HepG2 (cell line): ENCODE data around the gene KANSL3. TPM values are rescaled to one million over a fixed set of nuclear protein-coding genes. Genes with fewer than 3 reads are reported as not detected.

Experiments used
- ARNTL ChIP-seq: sonication (generic); formaldehyde crosslinking; IDR thresholded peaks from 2 replicates; pipeline ENCODE4 v1.4.0; 2020; ENCODE audit warnings: mild to moderate bottlenecking, missing genetic modification reagents
- ERF ChIP-seq: IDR thresholded peaks from 2 replicates; pipeline ENCODE4 v1.6.1; 2018; ENCODE audit warnings: missing biosample characterization, missing genetic modification reagents
- FOXA3 ChIP-seq: IDR thresholded peaks from 2 replicates; pipeline ENCODE4 v1.6.1; 2016; ENCODE audit warnings: missing genetic modification reagents, missing compliant biosample characterization
- MAFF ChIP-seq: IDR thresholded peaks from 2 replicates; pipeline ENCODE4 v1.6.1; 2011; ENCODE audit warnings: low read depth, low read length, improper control_type of control experiment
- MAFG ChIP-seq: sonication (generic); formaldehyde crosslinking; IDR thresholded peaks from 2 replicates; pipeline ENCODE4 v1.5.1; 2020; ENCODE audit warnings: mild to moderate bottlenecking, missing genetic modification reagents
- MAFK ChIP-seq, 2 experiments: IDR thresholded peaks in 1 of 2; conservative IDR thresholded peaks in 1 of 2; 2 replicates each; pipeline ENCODE4 v1.6.1; 2011; ENCODE audit warnings: improper control_type of control experiment in 2 of 2, low read length in 2 of 2
- PAXIP1 ChIP-seq: sonication (generic); formaldehyde crosslinking; conservative IDR thresholded peaks from 2 replicates; pipeline ENCODE4 v1.4.0; 2020; ENCODE audit warnings: mild to moderate bottlenecking, missing genetic modification reagents, moderate library complexity
- RBAK ChIP-seq: sonication (generic); formaldehyde crosslinking; IDR thresholded peaks from 2 replicates; pipeline ENCODE4 v1.5.1; 2020; ENCODE audit warnings: mild to moderate bottlenecking, missing genetic modification reagents
- SMARCC2 ChIP-seq: fragments of 450-650 bp; IDR thresholded peaks from 2 replicates; pipeline ENCODE4 v1.6.1; 2017; ENCODE audit warnings: antibody characterized with exemption, mild to moderate bottlenecking
- SOX6 ChIP-seq, 2 experiments: fragments of 450-650 bp in 1 of 2; sonication (generic) in 1 of 2; formaldehyde crosslinking in 1 of 2; IDR thresholded peaks; 2 replicates each; pipeline versions ENCODE4 v1.4.0 to v1.6.1; 2017 to 2020; ENCODE audit warnings: antibody characterized with exemption in 1 of 2, mild to moderate bottlenecking in 1 of 2, missing genetic modification reagents in 1 of 2
- TMF1 ChIP-seq: sonication (generic); formaldehyde crosslinking; IDR thresholded peaks from 2 replicates; pipeline ENCODE4 v1.8.1; 2022; ENCODE audit warnings: low read depth, missing genetic modification reagents
- YEATS4 ChIP-seq: sonication (generic); formaldehyde crosslinking; IDR thresholded peaks from 2 replicates; pipeline ENCODE4 v1.4.0; 2020; ENCODE audit warnings: missing genetic modification reagents, borderline replicate concordance
- ZBED4 ChIP-seq: sonication (generic); formaldehyde crosslinking; IDR thresholded peaks from 2 replicates; pipeline ENCODE4 v1.4.0; 2020; ENCODE audit warnings: missing genetic modification reagents, borderline replicate concordance
- ZBTB7B ChIP-seq: sonication (generic); formaldehyde crosslinking; IDR thresholded peaks from 2 replicates; pipeline ENCODE4 v1.4.0; 2020; ENCODE audit warnings: missing genetic modification reagents
- ZMYM4 ChIP-seq: sonication (generic); formaldehyde crosslinking; IDR thresholded peaks from 2 replicates; pipeline ENCODE4 v1.8.1; 2023; ENCODE audit warnings: mild to moderate bottlenecking, missing genetic modification reagents
- ZNF18 ChIP-seq: sonication (generic); formaldehyde crosslinking; IDR thresholded peaks from 2 replicates; pipeline ENCODE4 v1.8.0; 2022; ENCODE audit warnings: mild to moderate bottlenecking, missing genetic modification reagents; ENCODE audit not compliant: insufficient replicate concordance
- ZNF256 ChIP-seq: sonication (generic); formaldehyde crosslinking; conservative IDR thresholded peaks from 2 replicates; pipeline ENCODE4 v1.4.0; 2020; ENCODE audit warnings: missing genetic modification reagents
- ZNF274 ChIP-seq: sonication (generic); formaldehyde crosslinking; IDR thresholded peaks from 2 replicates; pipeline ENCODE4 v1.5.1; 2020; ENCODE audit warnings: mild to moderate bottlenecking, missing genetic modification reagents
- ZNF350 ChIP-seq: sonication (generic); formaldehyde crosslinking; IDR thresholded peaks from 2 replicates; pipeline ENCODE4 v1.4.0; 2020; ENCODE audit warnings: mild to moderate bottlenecking, low read depth, missing genetic modification reagents, borderline replicate concordance
- ZNF850 ChIP-seq: sonication (generic); formaldehyde crosslinking; conservative IDR thresholded peaks from 2 replicates; pipeline ENCODE4 v1.9.0; 2021; ENCODE audit warnings: mild to moderate bottlenecking, missing genetic modification reagents
- polyA plus RNA-seq, 8 experiments: library from polyadenylated mRNA; depleted of rRNA in 3 of 8; stranded (reverse) in 7 of 8; unstranded in 1 of 8; fragments of >200 nt; fragmentation: Illumina TruSeq in 4 of 8; extraction: Trizol in 4 of 8; gene quantifications; 2 replicates each; pipeline versions ENCODE4 v1.2.1 to v1.2.3, GENCODE V29; 2011 to 2016; ENCODE audit warnings: low read depth in 4 of 8, missing spikeins in 1 of 8, mixed read lengths in 1 of 8; ENCODE audit not compliant: insufficient read depth in 1 of 8
- total RNA-seq, 5 experiments: library from RNA; depleted of rRNA; stranded (reverse); fragments of >200 nt; fragmentation: Illumina TruSeq; extraction: Trizol; gene quantifications; 2 replicates each; pipeline ENCODE4 v1.2.3, GENCODE V29; 2016; ENCODE audit warnings: low read depth in 1 of 5

The KANSL3 gene
- total and polyA plus RNA-seq, 2 of the 13 experiments (the other 11 are each of a cell fraction or from before 2014, with no cell fraction given) = 20.8 to 37.3 TPM

- peak; percentile 71 for TF ChIP-seq ZBED4 (CRISPR knock-in tag)
- peak; percentile 43 to 46 for TF ChIP-seq MAFK (conservative IDR thresholded peaks at IDR 0.05 in 1 of 2, IDR thresholded peaks at IDR 0.05 in 1 of 2; ENCODE audit: low read length in 2 of 2)
- TF ChIP-seq SMARCC2 = no peak
- no peak for TF ChIP-seq YEATS4 (CRISPR knock-in tag)
- peak; percentile 81 for TF ChIP-seq PAXIP1
- TF ChIP-seq ZMYM4 (CRISPR knock-in tag) = peak; percentile 53; the same call in 1 of the 2 replicates
- peak; percentile 81 for TF ChIP-seq ARNTL (CRISPR knock-in tag)
- no peak for TF ChIP-seq ZNF274 (CRISPR knock-in tag)
- TF ChIP-seq ERF = peak; percentile 65; the same call in 1 of the 2 replicates
- no peak for TF ChIP-seq ZNF256
- no peak for TF ChIP-seq ZNF850 (CRISPR knock-in tag)
- TF ChIP-seq SOX6 (IDR thresholded peaks at IDR 0.05) = no peak
- TF ChIP-seq SOX6 (CRISPR knock-in tag; IDR thresholded peaks at IDR 0.05) = peak; percentile 85
- peak; percentile 53; the same call in 1 of the 2 replicates for TF ChIP-seq MAFG
- peak; percentile 54; the same call in 1 of the 2 replicates for TF ChIP-seq RBAK (CRISPR knock-in tag)
- TF ChIP-seq TMF1 = no peak
- peak; percentile 79 for TF ChIP-seq ZBTB7B
- peak; percentile 38; the same call in 1 of the 2 replicates for TF ChIP-seq MAFF
- peak; percentile 51; the same call in 1 of the 2 replicates for TF ChIP-seq FOXA3 (CRISPR knock-in tag)
- no peak for TF ChIP-seq ZNF18 (CRISPR knock-in tag)
- TF ChIP-seq ZNF350 (CRISPR knock-in tag) = 0 out of 2 replicates have a peak, but pooled peaks have one; percentile 21
Measured at GRCh38 chr2:96683972-96684820, 46.1 kb upstream of the KANSL3 start (continued).
